HCT116 (cell line): ENCODE results near the gene ACACB. TPM values are rescaled to one million over a fixed set of nuclear protein-coding genes. Genes with fewer than 3 reads are reported as not detected.

Source experiments
- ATAC-seq: fragments of 200-7000 bp; cut with Tn5 transposase; 2 replicates; pipeline ENCODE4 v1.9.1; 2020; ENCODE audit warnings: mild to moderate bottlenecking, moderate library complexity
- BruUV-seq: library from RNA; stranded (reverse); fragments of 400-500 nt; replicated peaks from 2 replicates; lab custom pipeline; 2021; lab: Mats Ljungman, UMichigan
- CTCF ChIA-PET: fragments of 300-600 bp; sonication (Branson Sonifier 250); formaldehyde crosslinking; loops from one replicate; lab custom pipeline; 2021; ENCODE audit warnings: antibody characterized with exemption; lab: Charles Lee
- POLR2A ChIA-PET: fragments of 300-600, 350-600 bp; sonication (Branson Sonifier 250); formaldehyde crosslinking; loops from one replicate; lab custom pipeline; 2021; ENCODE audit warnings: antibody characterized with exemption; lab: Charles Lee
- RAD21 ChIA-PET, 2 experiments: fragments of 300-600 bp; sonication (Branson Sonifier 250); formaldehyde crosslinking; loops; one replicate each; lab custom pipeline; 2023; ENCODE audit warnings: low total read pairs in 2 of 2; ENCODE audit not compliant: uncharacterized antibody in 2 of 2, unreplicated experiment in 2 of 2, low non-redundant PET in 1 of 2; lab: Charles Lee
- DNase-seq: peaks from one replicate; pipeline ENCODE4 v3.0.0-alpha.2; 2010; ENCODE audit warnings: low read depth, low spot score
- H2AFZ ChIP-seq: fragments of 200-600 bp; shearing (Covaris generic), sonication (generic); 2 replicates; pipeline ENCODE4 v1.6.1; 2017; ENCODE audit warnings: low read depth, mixed run types, mixed read lengths, antibody characterized with exemption, low read length; ENCODE audit not compliant: poor library complexity, severe bottlenecking
- H3K27ac ChIP-seq: 2 replicates; pipeline ENCODE4 v1.5.1; 2012; ENCODE audit warnings: low read depth, low read length
- H3K27me3 ChIP-seq: fragments of 200-600 bp; sonication (generic); 2 replicates; pipeline ENCODE4 v1.6.1; 2016; ENCODE audit warnings: mixed run types, low read length, mixed read lengths; ENCODE audit not compliant: insufficient read depth
- H3K36me3 ChIP-seq, 2 experiments: fragments of 200-500 bp in 1 of 2; fragments of 200-600 bp in 1 of 2; sonication (Bioruptor generic) in 1 of 2; sonication (generic) in 1 of 2; 2 replicates each; pipeline versions ENCODE4 v1.5.1 to v1.6.1; 2014 to 2016; ENCODE audit warnings: low read length in 2 of 2, inconsistent platforms in 1 of 2, mixed read lengths in 1 of 2, mixed run types in 1 of 2; ENCODE audit not compliant: insufficient read depth in 2 of 2, control insufficient read depth in 1 of 2
- H3K4me1 ChIP-seq, 2 experiments: fragments of 200-600 bp in 1 of 2; sonication (generic) in 1 of 2; 2 replicates each; pipeline versions ENCODE4 v1.5.1 to v1.6.1; 2012 to 2017; ENCODE audit warnings: low read length in 2 of 2, inconsistent platforms in 1 of 2, mild to moderate bottlenecking in 1 of 2, mixed read lengths in 1 of 2, mixed run types in 1 of 2, moderate library complexity in 1 of 2; ENCODE audit not compliant: insufficient read depth in 2 of 2, control insufficient read depth in 1 of 2
- H3K4me2 ChIP-seq: fragments of 200-600 bp; sonication (generic); 2 replicates; pipeline ENCODE4 v1.6.1; 2017; ENCODE audit warnings: mixed run types, low read length, mixed read lengths
- H3K4me3 ChIP-seq, 2 experiments: fragments of 200-600 bp in 1 of 2; sonication (generic) in 1 of 2; replicated peaks in 1 of 2; 2 replicates each; pipeline ENCODE4 v1.5.1; 2011 to 2016; ENCODE audit warnings: low read length in 2 of 2, control low read depth in 1 of 2, low read depth in 1 of 2, mild to moderate bottlenecking in 1 of 2, mixed read lengths in 1 of 2, mixed run types in 1 of 2
- H3K79me2 ChIP-seq: fragments of 200-600 bp; sonication (generic); 2 replicates; pipeline ENCODE4 v1.6.1; 2017; ENCODE audit warnings: mild to moderate bottlenecking, mixed run types, low read length, moderate library complexity, mixed read lengths; ENCODE audit not compliant: insufficient read depth
- H3K9ac ChIP-seq: fragments of 200-600 bp; sonication (generic); 2 replicates; pipeline ENCODE4 v1.6.1; 2016; ENCODE audit warnings: low read length, mixed read lengths
- H3K9me2 ChIP-seq: fragments of 200-600 bp; sonication (generic), shearing (Covaris generic); 2 replicates; pipeline ENCODE4 v1.6.1; 2017; ENCODE audit warnings: mixed run types, mild to moderate bottlenecking, moderate library complexity; ENCODE audit not compliant: insufficient read depth
- H3K9me3 ChIP-seq, 2 experiments: fragments of 200-500 bp in 1 of 2; fragments of 200-600 bp in 1 of 2; sonication (Bioruptor generic) in 1 of 2; sonication (generic) in 1 of 2; 2 replicates each; pipeline ENCODE4 v1.6.1; 2014 to 2017; ENCODE audit warnings: low read length in 2 of 2, mixed read lengths in 2 of 2, inconsistent platforms in 1 of 2, low read depth in 1 of 2, mild to moderate bottlenecking in 1 of 2, mixed run types in 1 of 2, moderate library complexity in 1 of 2; ENCODE audit not compliant: control insufficient read depth in 1 of 2, insufficient read depth in 1 of 2
- H4K20me1 ChIP-seq: fragments of 200-600 bp; sonication (generic), shearing (Covaris generic); 2 replicates; pipeline ENCODE4 v1.6.1; 2017; ENCODE audit warnings: mixed run types, mild to moderate bottlenecking, moderate library complexity; ENCODE audit not compliant: insufficient read depth
- ATF3 ChIP-seq: IDR thresholded peaks from 2 replicates; pipeline ENCODE4 v1.6.1; 2012
- CBX3 ChIP-seq: IDR thresholded peaks from 2 replicates; pipeline ENCODE4 v1.6.1; 2012; ENCODE audit warnings: low read depth
- CEBPB ChIP-seq: IDR thresholded peaks from 2 replicates; pipeline ENCODE4 v1.6.1; 2012; ENCODE audit warnings: low read depth
- CTCF ChIP-seq, 3 experiments: fragments of 200-600 bp in 1 of 3; sonication (generic) in 1 of 3; IDR thresholded peaks in 2 of 3; conservative IDR thresholded peaks in 1 of 3; 2 replicates each; pipeline ENCODE4 v1.5.1; 2012 to 2017; ENCODE audit warnings: low read depth in 2 of 3, low read length in 2 of 3, antibody characterized with exemption in 1 of 3, borderline replicate concordance in 1 of 3, control low read depth in 1 of 3, mild to moderate bottlenecking in 1 of 3, mixed read lengths in 1 of 3, mixed run types in 1 of 3, moderate library complexity in 1 of 3; ENCODE audit not compliant: insufficient read depth in 1 of 3
- EGR1 ChIP-seq: IDR thresholded peaks from 2 replicates; pipeline ENCODE4 v1.6.1; 2012; ENCODE audit warnings: low read depth
- ELF1 ChIP-seq: IDR thresholded peaks from 2 replicates; pipeline ENCODE4 v1.6.1; 2012; ENCODE audit warnings: low read depth, borderline replicate concordance
- EZH2 ChIP-seq: fragments of 200-600 bp; sonication (generic); IDR thresholded peaks from 2 replicates; pipeline ENCODE4 v1.6.1; 2017; ENCODE audit warnings: antibody characterized with exemption, mixed run types
- EZH2phosphoT487 ChIP-seq: fragments of 200-600 bp; IDR thresholded peaks from 2 replicates; pipeline ENCODE4 v1.6.1; 2018; ENCODE audit warnings: antibody characterized with exemption, borderline replicate concordance
- FOSL1 ChIP-seq: IDR thresholded peaks from 2 replicates; pipeline ENCODE4 v1.6.1; 2012; ENCODE audit warnings: low read depth
- MAX ChIP-seq: IDR thresholded peaks from 2 replicates; pipeline ENCODE4 v1.6.1; 2012
- POLR2A ChIP-seq: IDR thresholded peaks from 2 replicates; pipeline ENCODE4 v1.7.0; 2011; ENCODE audit warnings: borderline replicate concordance; ENCODE audit not compliant: insufficient read depth, insufficient read length; ENCODE audit errors: extremely low read depth
- POLR2AphosphoS5 ChIP-seq: IDR thresholded peaks from 2 replicates; pipeline ENCODE4 v1.6.1; 2011; ENCODE audit warnings: mild to moderate bottlenecking, low read depth, low read length, moderate library complexity
- RAD21 ChIP-seq: IDR thresholded peaks from 2 replicates; pipeline ENCODE4 v1.6.1; 2012; ENCODE audit warnings: low read depth, mild to moderate bottlenecking
- REST ChIP-seq: IDR thresholded peaks from 2 replicates; pipeline ENCODE4 v1.6.1; 2012; ENCODE audit warnings: low read depth
- SP1 ChIP-seq: IDR thresholded peaks from 2 replicates; pipeline ENCODE4 v1.6.1; 2012; ENCODE audit warnings: low read depth
- TCF7L2 ChIP-seq: IDR thresholded peaks from 2 replicates; pipeline ENCODE4 v1.7.0; 2011; ENCODE audit warnings: borderline replicate concordance, inconsistent platforms; ENCODE audit not compliant: insufficient read depth, insufficient read length; ENCODE audit errors: extremely low read depth
- YY1 ChIP-seq: IDR thresholded peaks from 2 replicates; pipeline ENCODE4 v1.6.1; 2011; ENCODE audit warnings: low read length, low read depth, moderate library complexity, mild to moderate bottlenecking; ENCODE audit not compliant: insufficient replicate concordance; ENCODE audit errors: extremely low read depth
- ZBTB33 ChIP-seq: IDR thresholded peaks from 2 replicates; pipeline ENCODE4 v1.6.1; 2011; ENCODE audit warnings: mild to moderate bottlenecking, low read length, moderate library complexity; ENCODE audit not compliant: insufficient replicate concordance; ENCODE audit errors: extremely low read depth
- ZFX ChIP-seq: fragments of 450-650 bp; IDR thresholded peaks from 2 replicates; pipeline ENCODE4 v1.6.1; 2017
- intact Hi-C: fragments of 100-400 bp; cut with micrococcal nuclease; formaldehyde crosslinking; loops from 2 replicates; pipeline ENCODE4 v1.10.0; 2022
- total RNA-seq: library from RNA; stranded (reverse); gene quantifications from one replicate; pipeline ENCODE4 v1.2.1, GENCODE V29; 2021; ENCODE audit not compliant: unreplicated experiment

The ACACB gene
- total RNA-seq, 1 experiment from 2014 or later = 11.1 TPM

GRCh38 chr12:109124878-109125648, 8.7 kb downstream of the ACACB start:
- ChIA-PET CTCF (interaction anchor here (1.6 kb wide), 1 partner anchor 13 kb away, joined by 4 read pairs; no protein-coding TSS in a partner anchor), RAD21 (no interaction called here), POLR2A (no interaction called here)
- intact Hi-C loops = no loop called here
- H3K36me3 ChIP-seq = no peaks in the 10 kb centered on the region
- H3K27me3 ChIP-seq = no peaks in the 10 kb centered on the region
- H3K9me2 ChIP-seq = no peaks in the 10 kb centered on the region
- H2AFZ ChIP-seq = no peak overlapping the region
- no peak for ATAC-seq
- no peak for DNase-seq
- H3K4me3 ChIP-seq = no peak overlapping the region
- H3K9ac ChIP-seq = no peak overlapping the region
- no peaks in the 10 kb centered on the region for H3K9me3 ChIP-seq
- H3K27ac ChIP-seq = no peak overlapping the region
- no peaks in the 10 kb centered on the region for H3K79me2 ChIP-seq
- H3K4me2 ChIP-seq = no peak overlapping the region
- no peaks in the 10 kb centered on the region for H4K20me1 ChIP-seq
- H3K4me1 ChIP-seq = no peaks in the 10 kb centered on the region
- TF ChIP-seq REST (no peak), YY1 (no peak), ZBTB33 (no peak), ELF1 (no peak), CTCF (IDR thresholded peaks at IDR 0.05 in 2 of 3, conservative IDR thresholded peaks at IDR 0.05 in 1 of 3; ENCODE audit: borderline replicate concordance in 1 of 3, insufficient read depth in 1 of 3, low read depth in 2 of 3, low read length in 2 of 3) (no peak), TCF7L2 (no peak), CEBPB (no peak), SP1 (no peak), POLR2A (no peak), EGR1 (no peak), EZH2 (no peak), CBX3 (no peak), FOSL1 (no peak), ZFX (no peak), EZH2phosphoT487 (no peak), POLR2AphosphoS5 (no peak), MAX (no peak), RAD21 (no peak), ATF3 (no peak)
- BruUV-seq = no TSS peak
